IMR-90 (cell line): ENCODE data around the gene RPH3AL.

ENCODE experiments used
- BHLHE40 ChIP-seq: fragments of 150-350 bp; IDR thresholded peaks from 2 replicates; pipeline ENCODE4 v1.6.1; 2016; ENCODE audit warnings: mild to moderate bottlenecking, low read depth, low read length
- CEBPB ChIP-seq: IDR thresholded peaks from 2 replicates; pipeline ENCODE4 v1.6.1; 2012; ENCODE audit warnings: low read depth, low read length, improper control_type of control experiment
- FOS ChIP-seq: fragments of 150-350 bp; IDR thresholded peaks from 2 replicates; pipeline ENCODE4 v1.6.1; 2016; ENCODE audit warnings: low read depth, low read length
- MAFK ChIP-seq: IDR thresholded peaks from 2 replicates; pipeline ENCODE4 v1.6.1; 2012; ENCODE audit warnings: low read depth, low read length, improper control_type of control experiment
- MAZ ChIP-seq: IDR thresholded peaks from 2 replicates; pipeline ENCODE4 v1.6.1; 2012; ENCODE audit warnings: low read depth, mild to moderate bottlenecking, low read length, improper control_type of control experiment, moderate library complexity, borderline replicate concordance
- MXI1 ChIP-seq: IDR thresholded peaks from 2 replicates; pipeline ENCODE4 v1.6.1; 2012; ENCODE audit warnings: low read depth, mild to moderate bottlenecking, low read length, moderate library complexity, borderline replicate concordance
- NFE2L2 ChIP-seq: fragments of 150-350 bp; IDR thresholded peaks from 2 replicates; pipeline ENCODE4 v1.6.1; 2016; ENCODE audit warnings: low read depth, mild to moderate bottlenecking, low read length
- POLR2A ChIP-seq: IDR thresholded peaks from 2 replicates; pipeline ENCODE4 v1.6.1; 2012; ENCODE audit warnings: mild to moderate bottlenecking, low read depth, low read length
- RAD21 ChIP-seq: IDR thresholded peaks from 2 replicates; pipeline ENCODE4 v1.6.1; 2012; ENCODE audit warnings: low read length, improper control_type of control experiment
- RCOR1 ChIP-seq: IDR thresholded peaks from 2 replicates; pipeline ENCODE4 v1.6.1; 2012; ENCODE audit warnings: mild to moderate bottlenecking, low read length, improper control_type of control experiment; ENCODE audit not compliant: insufficient replicate concordance
- SMC3 ChIP-seq: fragments of 150-350 bp; IDR thresholded peaks from 2 replicates; pipeline ENCODE4 v1.6.1; 2016; ENCODE audit warnings: low read depth, mild to moderate bottlenecking, antibody characterized with exemption, low read length, moderate library complexity
- USF2 ChIP-seq: fragments of 150-350 bp; IDR thresholded peaks from 2 replicates; pipeline ENCODE4 v1.6.1; 2017; ENCODE audit warnings: mild to moderate bottlenecking, antibody characterized with exemption, low read length, low read depth
- TF ChIP-seq, protein P1 (sequence below): conservative IDR thresholded peaks from 2 replicates; pipeline ENCODE4 v1.5.1; 2012; ENCODE audit warnings: mild to moderate bottlenecking, low read depth, low read length, improper control_type of control experiment

- no peak for TF ChIP-seq MAZ
- TF ChIP-seq POLR2A = no peak
- TF ChIP-seq, protein P1, sequence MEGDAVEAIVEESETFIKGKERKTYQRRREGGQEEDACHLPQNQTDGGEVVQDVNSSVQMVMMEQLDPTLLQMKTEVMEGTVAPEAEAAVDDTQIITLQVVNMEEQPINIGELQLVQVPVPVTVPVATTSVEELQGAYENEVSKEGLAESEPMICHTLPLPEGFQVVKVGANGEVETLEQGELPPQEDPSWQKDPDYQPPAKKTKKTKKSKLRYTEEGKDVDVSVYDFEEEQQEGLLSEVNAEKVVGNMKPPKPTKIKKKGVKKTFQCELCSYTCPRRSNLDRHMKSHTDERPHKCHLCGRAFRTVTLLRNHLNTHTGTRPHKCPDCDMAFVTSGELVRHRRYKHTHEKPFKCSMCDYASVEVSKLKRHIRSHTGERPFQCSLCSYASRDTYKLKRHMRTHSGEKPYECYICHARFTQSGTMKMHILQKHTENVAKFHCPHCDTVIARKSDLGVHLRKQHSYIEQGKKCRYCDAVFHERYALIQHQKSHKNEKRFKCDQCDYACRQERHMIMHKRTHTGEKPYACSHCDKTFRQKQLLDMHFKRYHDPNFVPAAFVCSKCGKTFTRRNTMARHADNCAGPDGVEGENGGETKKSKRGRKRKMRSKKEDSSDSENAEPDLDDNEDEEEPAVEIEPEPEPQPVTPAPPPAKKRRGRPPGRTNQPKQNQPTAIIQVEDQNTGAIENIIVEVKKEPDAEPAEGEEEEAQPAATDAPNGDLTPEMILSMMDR = peak; percentile 55
- no peak for TF ChIP-seq MAFK
- peak; percentile 28; the same call in 1 of the 2 replicates for TF ChIP-seq SMC3
- no peak for TF ChIP-seq USF2
- TF ChIP-seq RAD21 = peak; percentile 19; the same call in 1 of the 2 replicates
- TF ChIP-seq RCOR1 = no peak
- TF ChIP-seq CEBPB = no peak
- no peak for TF ChIP-seq BHLHE40
- TF ChIP-seq FOS = no peak
- TF ChIP-seq NFE2L2 = no peak
- TF ChIP-seq MXI1 = no peak
These were observed 43.2 kb downstream of the RPH3AL start for GRCh38 chr17:309361-309888.
